Stimulated activated CD4-positive, alpha-beta T cell treated with anti-CD3 and anti-CD28 coated beads, Interleukin-4, amount 100 ng/mL, for 48 hours (primary cell): ENCODE data around the gene CDC16.

Source experiments
- DNase-seq, 2 donors: peaks; one replicate each; pipeline ENCODE4 v3.0.0-alpha.2; 2020; ENCODE audit warnings: low read depth in 2 of 2

The CDC16 gene

DNA sequence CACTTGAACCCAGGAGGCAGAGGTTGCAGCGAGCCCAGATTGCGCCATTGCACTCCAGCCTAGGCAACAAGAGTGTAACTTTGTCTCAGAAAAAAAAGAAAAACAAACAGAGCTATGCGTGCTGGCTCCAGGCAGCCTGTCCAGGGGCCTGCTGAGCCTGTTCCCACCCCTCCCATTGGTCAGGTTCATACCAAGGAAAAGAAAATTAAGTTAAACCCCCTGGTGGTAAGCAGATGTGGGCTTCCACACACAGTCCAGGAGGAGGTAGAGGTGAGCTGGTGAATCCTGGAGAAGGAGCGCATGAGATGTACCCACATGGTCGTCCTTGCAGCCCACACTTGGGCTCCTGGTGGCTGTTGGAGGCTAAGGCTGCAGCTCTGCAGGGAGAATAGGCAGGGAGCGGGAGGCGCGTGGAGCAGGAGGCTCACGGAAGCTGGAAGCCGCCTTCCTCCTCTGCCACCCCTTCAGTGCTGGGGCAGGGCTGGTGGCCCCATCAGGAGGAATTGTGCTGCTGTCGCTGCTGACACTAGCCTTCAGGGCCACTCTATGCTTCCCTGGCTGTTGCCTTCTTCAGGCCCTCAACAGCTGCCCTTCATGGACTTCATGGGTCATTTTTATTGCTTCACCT is 69.1 kb downstream of the CDC16 start:
- no peak for DNase-seq

DNA sequence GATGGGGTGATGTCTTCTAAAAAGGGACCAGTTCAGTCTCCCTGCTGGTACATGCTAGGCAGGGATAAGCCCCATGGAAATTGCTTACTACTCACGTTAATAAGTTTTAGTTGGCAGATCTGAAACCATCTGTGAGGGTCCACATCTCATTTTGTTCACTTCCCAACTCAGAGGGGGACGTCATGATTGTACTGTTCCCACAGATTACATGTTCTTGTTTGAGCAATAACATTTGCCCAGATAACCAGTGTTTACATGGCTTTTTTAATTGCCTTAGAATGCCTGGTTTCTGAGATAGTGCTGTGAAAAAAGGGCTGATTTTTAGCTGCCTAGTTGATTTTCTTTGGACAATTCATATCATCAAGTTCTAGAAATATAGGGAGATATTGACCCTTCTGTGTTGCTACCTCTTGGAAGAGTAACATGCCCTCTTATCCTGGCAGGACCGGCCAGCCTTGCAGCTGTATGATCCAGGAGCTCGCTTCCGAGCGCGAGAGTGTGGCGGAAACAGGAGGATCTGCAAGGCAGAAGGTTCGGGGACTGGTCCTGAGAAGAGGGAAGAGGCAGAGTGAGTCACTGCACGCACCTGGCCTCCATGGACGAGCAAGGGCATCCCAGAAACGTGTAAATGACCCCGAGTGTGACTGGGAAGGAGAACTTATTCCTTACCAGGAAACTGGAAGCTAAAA is 69.8 kb downstream of the CDC16 start:
- DNase-seq: no peak

GRCh38 chr13:114309086-114309485 is 74.4 kb downstream of the CDC16 start:
- DNase-seq: no peak

- DNase-seq: no peak
Observed at GRCh38 chr13:114309806-114310410, 75.2 kb downstream of the CDC16 start.

DNA sequence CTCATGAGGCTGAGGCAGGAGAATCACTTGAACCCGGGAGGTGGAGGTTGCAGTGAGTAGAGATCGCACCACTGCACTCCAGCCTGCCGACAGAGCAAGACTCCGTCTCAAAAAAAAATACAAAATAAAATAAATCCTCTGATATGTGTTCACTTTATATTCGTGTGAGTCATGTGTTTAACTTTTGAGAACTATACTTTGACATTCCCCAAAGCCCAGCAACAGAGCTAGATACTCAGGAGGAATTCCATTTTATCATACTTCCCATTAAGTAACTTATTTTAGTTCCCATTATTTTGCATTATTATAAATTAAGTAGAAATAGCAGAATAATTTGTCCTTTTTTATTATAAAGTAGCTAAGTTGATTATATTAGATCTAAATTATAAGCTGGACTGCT is 76.3 kb downstream of the CDC16 start:
- no peak for DNase-seq

GRCh38 chr13:114311387-114311786 is 76.7 kb downstream of the CDC16 start:
- DNase-seq: no peak

DNA sequence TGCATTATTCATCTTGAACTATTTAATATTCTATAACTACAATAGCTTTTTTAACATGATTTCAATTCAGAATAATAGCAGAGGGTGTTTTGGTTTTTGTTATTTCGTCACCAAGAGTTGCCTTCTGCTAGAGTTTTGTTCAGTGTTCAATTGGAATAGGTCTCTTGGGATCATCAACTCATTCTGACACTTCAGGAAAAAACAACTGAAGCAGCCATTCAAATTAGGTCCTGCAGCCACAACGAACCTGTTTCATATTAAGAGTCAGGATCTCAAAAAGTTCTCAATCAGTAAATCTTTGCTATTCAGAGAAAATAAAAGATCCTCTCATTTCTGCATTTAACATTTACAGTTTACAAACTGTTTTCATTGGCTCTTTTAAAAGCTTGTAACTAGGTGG is 77.2 kb downstream of the CDC16 start:
- DNase-seq: no peak

GRCh38 chr13:114313061-114313860 is 78.6 kb downstream of the CDC16 start:
- peak; percentile 44 for DNase-seq

- DNase-seq: peak; percentile 90 to 95
Observed at GRCh38 chr13:114314074-114314912, 79.6 kb downstream of the CDC16 start, which contains the start of gene CHAMP1. CHAMP1 (plus strand) TSS chr13:114314503; CDS start chr13:114323843, 9,340 bp downstream.

GRCh38 chr13:114315074-114315785 is 80.5 kb downstream of the CDC16 start:
- no peak for DNase-seq

DNA sequence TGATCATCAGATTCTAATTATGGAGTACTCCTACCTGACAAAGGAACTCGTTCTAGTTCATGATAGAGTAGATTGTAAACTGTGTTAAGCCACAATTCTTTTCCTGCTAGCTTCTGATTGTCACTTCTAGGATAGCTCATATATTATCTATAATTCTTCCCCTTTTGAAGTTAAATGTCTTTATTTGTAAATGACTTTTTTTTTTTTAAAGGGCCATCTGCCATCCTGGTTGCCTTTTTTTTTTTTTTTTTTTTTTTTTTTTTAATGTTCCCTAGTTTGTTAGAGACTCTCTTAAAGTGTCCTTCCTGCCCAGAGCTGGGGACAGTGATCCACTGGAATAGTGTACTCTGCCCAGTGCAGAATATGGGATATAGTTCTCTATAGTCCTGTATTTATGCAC is 83.9 kb downstream of the CDC16 start:
- DNase-seq: no peak

GRCh38 chr13:114319441-114319913 is 84.8 kb downstream of the CDC16 start:
- DNase-seq: no peak

- no peak for DNase-seq
Observed at GRCh38 chr13:114320065-114320464, 85.4 kb downstream of the CDC16 start.

DNA sequence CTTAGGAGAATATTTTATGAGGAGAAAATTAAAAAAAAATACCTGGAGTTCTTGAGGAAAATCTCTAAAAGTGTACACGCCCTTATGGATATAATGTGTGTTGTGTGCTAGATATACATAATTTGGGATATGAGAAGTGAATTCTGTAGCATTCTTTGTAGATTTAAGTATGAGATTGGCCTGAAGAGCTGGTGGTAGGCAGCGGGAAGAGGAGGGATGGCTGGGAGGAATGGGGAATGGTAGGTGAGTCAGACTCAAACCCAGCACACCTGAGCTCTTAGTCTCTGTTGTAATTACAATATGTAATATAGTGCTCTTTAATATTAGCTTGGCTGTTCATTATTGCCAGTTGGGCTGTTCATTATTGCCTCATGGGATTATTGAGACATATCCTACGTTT is 86.6 kb downstream of the CDC16 start:
- DNase-seq: no peak
